DMS153 treated with DMSO at 0.1 percent for 48 hours (cell line): ENCODE results near the gene PDZD2.
"Not testable (repeated sequence)": the region's sequence is repeated elsewhere in the genome, so short reads cannot be mapped to it uniquely, and the experiment has no call there.

Source experiments
- DNase-seq: peaks from one replicate; lab custom pipeline; 2025; ENCODE audit not compliant: unreplicated experiment; lab: John Stamatoyannopoulos, UW

Gene PDZD2

DNA sequence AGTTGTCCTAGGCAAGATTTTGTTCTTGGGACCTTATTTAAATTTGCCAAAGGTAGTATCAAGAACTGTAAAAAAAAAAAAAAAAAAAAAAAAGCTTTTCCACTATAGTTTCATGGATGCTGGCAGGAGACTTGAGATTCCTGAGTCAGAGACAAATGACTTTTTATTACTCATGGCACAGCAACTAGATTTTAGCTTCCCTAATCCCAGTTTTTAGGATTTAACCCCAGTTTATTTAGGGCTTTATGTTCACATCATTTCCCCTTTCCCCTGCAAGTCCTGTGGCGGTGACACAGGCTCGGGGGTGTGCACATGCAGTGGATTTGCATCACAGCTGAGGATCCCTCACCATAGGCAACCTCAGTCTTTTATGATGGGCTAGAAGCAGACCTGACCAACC lies 390.3 kb downstream of the PDZD2 start:
- no peak for DNase-seq

DNA sequence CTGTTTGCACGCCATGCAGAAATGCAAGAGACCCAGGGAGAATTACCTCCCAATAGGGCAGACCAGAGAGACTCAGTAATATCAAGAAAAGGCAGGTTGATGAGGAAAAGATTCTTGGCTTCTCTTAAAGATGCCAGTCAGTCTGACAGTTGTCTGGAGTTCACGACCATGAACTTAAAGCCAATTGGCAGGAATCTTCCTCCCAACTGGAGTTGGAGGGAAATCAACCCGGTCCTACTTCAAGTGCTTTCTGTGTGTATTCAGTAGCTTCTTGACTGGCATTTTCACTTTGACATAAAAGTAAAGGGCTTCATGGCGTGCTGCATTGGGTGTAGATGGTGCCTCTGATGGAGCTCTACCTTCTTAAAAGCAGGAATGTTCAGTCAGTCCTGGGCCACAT lies 390.9 kb downstream of the PDZD2 start:
- DNase-seq: no peak

DNA sequence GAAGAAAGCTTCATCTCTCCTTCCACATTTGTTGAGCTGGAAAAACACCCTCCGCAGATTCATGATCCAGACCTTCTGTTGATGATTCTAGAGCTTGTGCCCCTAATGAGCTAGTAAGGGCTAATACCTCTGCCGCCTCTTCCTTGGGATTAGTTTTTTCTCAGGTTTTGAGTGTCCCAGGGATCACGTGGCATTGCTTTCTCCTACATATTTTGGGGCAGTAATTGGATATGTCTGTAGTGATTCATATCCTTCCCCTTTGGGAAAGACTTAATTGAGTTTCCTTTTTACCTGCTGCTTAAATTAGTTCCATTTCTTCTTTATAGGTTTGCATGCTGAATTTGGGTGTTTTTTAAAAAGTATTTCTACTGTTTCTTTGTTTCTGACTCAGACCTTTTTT lies 391.3 kb downstream of the PDZD2 start:
- no peak for DNase-seq

DNA sequence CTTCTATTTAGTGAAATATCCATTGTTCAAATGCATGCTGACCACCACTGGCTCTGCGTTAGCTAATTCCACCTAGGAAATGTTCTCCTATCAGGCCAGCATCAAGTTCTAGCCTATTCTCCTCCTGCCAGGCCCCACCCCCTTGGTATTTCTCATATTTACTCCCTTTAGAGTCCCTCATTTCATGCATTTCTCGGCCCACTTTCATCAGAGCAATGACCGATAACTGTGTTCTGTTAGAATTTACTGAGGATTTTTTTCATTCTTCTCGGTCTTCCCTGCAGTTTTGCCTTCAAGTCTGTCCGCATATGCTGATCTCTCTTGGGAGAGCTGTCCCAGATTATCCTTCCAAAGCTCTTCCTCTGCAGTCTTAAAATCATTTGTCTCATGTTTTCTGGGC lies 391.8 kb downstream of the PDZD2 start:
- DNase-seq: no peak

GRCh38 chr5:32031089-32031488 lies 392.2 kb downstream of the PDZD2 start:
- DNase-seq: no peak

DNA sequence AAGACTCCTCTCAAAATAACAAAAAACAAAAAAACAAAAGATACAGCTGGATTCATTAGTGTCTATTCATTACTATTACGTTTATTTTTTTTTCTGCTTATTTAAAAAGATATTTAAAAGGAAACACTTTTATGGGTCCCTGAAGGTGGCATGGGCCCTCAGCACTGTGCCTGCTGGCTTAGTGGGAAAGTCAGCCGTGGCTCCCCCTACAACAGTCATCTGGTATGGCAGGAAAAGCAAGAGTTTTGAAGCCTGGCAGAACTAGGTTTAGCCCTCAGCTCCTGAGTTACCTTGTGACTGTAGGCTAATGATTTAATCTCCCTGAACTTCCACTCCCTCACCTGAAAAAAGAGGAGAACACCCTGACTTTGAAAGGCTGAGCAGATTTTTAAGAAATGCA lies 399.6 kb downstream of the PDZD2 start:
- no peak for DNase-seq

- DNase-seq: not testable (repeated sequence)
Observed at GRCh38 chr5:32039133-32039532, 400.2 kb downstream of the PDZD2 start.

DNA sequence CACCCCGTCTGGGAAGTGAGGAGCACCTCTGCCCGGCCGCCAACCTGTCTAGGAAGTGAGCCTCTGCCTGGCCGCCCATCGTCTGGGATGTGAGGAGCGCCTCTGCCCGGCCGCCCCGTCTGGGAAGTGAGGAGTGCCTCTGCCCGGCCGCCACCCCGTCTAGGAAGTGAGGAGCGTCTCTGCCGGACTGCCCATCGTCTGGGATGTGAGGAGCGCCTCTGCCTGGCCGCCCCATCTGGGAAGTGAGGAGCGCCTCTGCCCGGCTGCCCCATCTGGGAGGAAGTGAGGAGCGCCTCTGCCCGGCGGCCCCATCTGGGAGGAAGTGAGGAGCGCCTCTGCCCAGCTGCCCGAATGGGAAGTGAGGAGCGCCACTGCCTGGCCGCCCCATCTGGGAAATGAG lies 400.7 kb downstream of the PDZD2 start:
- not testable (repeated sequence) for DNase-seq

DNA sequence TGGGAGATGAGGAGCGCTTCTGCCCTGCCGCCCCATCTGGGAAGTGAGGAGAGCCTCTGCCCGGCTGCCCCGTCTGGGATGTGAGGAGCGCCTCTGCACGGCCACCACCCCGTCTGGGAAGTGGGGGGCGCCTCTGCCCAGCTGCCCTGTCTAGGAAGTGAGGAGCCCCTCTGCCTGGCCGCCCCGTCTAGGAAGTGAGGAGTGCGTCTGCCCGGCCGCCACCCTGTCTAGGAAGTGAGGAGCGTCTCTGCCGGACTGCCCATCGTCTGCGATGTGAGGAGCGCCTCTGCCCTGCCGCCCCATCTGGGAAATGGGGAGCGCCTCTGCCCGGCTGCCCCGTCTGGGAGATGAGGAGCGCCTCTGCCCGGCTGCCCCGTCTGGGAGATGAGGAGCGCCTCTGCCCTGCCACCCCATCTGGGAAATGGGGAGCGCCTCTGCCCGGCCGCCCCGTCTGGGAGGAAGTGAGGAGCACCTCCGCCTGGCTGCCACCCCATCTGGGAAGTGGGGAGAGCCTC lies 401.3 kb downstream of the PDZD2 start:
- not testable (repeated sequence) for DNase-seq

GRCh38 chr5:32042551-32042961 lies 403.6 kb downstream of the PDZD2 start:
- DNase-seq: no peak

- DNase-seq: no peak
Observed at GRCh38 chr5:32043105-32043504, 404.2 kb downstream of the PDZD2 start.

- no peak for DNase-seq
Observed at GRCh38 chr5:32044434-32044833, 405.5 kb downstream of the PDZD2 start.

DNA sequence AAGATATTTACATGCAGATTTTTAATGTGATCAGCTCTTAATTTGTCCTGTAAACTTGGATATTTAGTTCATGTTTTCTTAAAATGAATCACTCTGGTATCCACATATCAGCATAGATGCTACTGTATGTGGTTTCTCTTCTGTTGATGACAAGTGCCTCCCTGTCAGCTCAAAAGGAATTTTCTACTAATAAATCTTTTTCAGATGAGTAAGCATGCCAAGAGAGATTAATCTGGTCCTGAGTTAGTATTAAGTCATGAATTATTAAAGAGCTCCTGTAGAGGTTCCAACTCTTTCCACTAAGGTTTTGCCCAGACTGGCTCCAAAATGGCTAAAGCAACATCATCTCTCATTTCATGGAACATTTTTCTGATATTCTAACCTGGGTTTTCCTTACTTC lies 406.0 kb downstream of the PDZD2 start:
- no peak for DNase-seq

DNA sequence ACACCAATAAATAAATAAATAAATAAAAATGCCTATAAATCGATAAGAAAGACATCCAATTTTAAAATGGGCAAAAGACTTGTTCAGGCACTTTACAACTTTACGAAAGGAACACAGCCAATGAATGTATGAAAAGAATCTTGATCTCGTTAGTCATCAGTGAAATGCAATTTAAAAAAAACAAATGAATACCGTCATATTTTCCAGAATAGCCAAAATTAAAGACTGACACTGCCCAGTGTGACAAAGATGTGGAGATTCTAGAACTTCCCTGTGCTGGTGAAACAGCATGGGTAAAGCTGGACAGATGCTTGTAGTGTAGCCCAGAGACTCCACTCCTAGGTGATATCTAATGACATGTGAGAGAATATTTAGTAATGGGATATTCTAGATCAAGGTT lies 408.1 kb downstream of the PDZD2 start:
- no peak for DNase-seq

GRCh38 chr5:32051796-32052195 lies 412.9 kb downstream of the PDZD2 start:
- DNase-seq: no peak

DNA sequence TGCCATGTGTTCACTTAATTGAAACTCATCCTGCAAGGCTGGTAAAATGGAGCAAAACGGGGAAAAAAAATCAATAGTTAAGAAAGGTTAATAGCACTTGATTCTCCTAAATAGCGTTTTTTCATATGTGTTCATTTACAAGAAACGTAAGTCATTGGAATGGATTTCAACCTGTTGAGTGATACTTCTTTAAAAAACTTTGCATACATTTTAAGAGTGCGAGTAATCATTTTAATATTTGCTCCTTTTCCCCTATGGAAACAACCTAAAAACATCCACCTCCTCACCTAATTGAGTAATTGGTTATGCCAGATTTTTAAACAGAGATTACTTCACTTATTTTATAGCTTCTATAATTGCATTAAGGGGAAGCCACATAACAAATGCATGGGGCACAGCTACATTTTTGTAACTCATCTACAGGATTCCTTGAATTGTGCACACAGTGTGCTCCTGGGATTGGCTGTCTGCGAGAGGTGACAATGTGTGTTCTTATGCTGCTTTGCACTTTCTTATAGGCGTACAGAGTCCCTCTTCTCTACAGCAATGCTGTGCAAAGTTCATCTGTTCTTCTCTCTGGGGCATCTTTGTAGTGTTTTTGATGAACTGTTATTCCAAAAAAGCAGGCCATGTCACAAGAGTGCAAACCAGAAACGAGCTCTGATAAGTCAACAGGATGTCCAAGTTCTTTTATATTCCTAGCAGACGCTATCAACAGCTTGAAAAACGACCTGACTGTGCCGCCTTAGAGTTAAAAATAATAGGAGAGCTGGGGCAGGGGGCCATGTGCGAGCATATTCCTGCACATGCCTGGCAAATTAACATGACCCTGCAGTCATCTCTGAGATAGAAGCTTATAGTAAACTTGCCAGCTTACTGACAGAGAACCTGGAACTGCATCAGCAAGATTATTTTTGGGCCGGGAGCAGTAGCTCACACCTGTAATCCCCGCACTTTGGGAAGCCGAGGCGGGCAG lies 417.2 kb downstream of the PDZD2 start:
- no peak for DNase-seq

DNA sequence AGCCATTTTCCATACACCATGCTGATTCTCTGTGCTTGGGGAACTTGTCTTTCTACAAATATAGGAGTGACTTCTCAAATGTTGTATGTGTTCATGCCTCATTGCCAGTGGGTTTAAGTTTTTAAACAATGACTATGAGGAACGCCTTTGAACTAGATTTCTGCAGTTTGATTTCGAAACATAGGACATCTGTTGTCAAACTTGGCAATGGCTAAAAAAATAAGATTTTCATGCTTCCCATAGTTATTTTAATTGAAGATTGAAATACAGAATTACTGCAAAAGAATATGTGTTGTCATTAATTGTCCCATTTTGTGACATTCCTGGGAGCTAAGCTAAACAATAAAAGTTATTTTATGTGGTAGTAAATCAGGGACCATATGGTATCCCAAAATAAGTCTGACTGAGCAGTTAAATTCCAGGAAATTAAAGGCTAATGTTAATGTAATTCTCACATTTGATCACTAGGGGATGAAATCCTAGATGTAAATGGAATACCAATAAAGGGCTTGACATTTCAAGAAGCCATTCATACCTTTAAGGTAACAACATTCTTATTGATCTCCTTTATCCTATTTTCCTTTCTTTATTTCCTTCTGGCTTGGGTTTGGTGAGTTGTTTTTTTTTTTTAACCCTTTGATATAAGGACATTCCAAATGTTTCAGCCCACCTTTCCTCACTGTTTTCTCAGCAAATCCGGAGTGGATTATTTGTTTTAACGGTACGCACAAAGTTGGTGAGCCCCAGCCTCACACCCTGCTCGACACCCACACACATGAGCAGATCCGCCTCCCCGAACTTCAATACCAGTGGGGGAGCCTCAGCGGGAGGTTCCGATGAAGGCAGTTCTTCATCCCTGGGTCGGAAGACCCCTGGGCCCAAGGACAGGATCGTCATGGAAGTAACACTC lies 418.5 kb downstream of the PDZD2 start:
- DNase-seq: no peak

GRCh38 chr5:32058101-32058500 lies 419.2 kb downstream of the PDZD2 start:
- no peak for DNase-seq

- DNase-seq: no peak
Observed at GRCh38 chr5:32058997-32059396, 420.1 kb downstream of the PDZD2 start.

DNA sequence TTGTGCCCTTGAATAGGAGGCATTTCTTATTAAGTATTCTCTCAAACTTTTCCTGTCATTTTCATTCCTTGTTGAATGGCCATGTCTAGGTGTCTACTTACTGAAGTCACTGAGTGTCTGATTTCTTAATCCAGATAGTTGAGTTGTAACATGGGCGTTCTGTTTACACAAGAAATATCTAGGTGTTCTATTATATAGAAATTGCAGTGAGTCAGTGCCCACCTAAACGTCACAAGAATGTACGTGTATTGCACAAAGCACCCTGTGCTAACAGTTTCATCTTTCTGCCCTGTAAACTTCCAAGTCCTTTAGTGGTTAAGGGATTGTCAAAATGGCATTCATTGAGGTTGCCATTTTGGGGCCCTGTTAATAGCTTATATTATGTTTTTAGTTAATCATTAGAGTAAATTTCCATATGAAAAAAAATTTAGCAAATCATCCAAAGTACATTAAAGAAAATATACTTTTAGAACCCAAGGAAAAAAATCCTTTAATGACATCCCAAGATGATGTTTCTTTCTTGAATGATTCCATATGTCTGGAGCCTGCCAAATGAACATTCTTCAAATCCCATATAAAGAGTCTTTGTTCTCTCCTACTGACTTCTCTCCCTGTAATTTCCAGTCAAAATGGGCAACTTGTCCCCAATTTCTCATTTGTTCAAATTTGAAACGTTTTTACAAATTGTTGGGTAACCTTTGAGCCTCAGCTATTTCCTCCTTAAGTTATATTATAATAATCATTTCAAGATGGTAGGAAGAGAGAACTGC lies 421.0 kb downstream of the PDZD2 start:
- DNase-seq: no peak

- DNase-seq: no peak
Observed at GRCh38 chr5:32061236-32061635, 422.3 kb downstream of the PDZD2 start.
